K562 (cell line): Measurements from ENCODE around the gene NABP2. TPM values are rescaled to one million over a fixed set of nuclear protein-coding genes. Genes with fewer than 3 reads are reported as not detected.

Experiments
- BDP1 ChIP-seq: IDR thresholded peaks from 3 replicates; pipeline ENCODE4 v1.6.1; 2011; ENCODE audit not compliant: insufficient read length, insufficient read depth
- BHLHE40 ChIP-seq: IDR thresholded peaks from 2 replicates; pipeline ENCODE4 v1.6.1; 2011; ENCODE audit warnings: low read length, improper control_type of control experiment
- CAMTA2 ChIP-seq: fragments of 250-450 bp; sonication (Bioruptor Pico); conservative IDR thresholded peaks from 2 replicates; pipeline ENCODE4 v1.5.1; 2022
- DNMT1 ChIP-seq: fragments of 450-650 bp; IDR thresholded peaks from 2 replicates; pipeline ENCODE4 v1.6.1; 2016; ENCODE audit warnings: antibody characterized with exemption, mild to moderate bottlenecking
- GATA2 ChIP-seq: sonication (generic); formaldehyde crosslinking; IDR thresholded peaks from 2 replicates; pipeline ENCODE4 v1.4.0; 2020; ENCODE audit warnings: mild to moderate bottlenecking, missing genetic modification reagents
- HCFC1 ChIP-seq: IDR thresholded peaks from 2 replicates; pipeline ENCODE4 v1.6.1; 2012; ENCODE audit warnings: low read depth, low read length, improper control_type of control experiment
- KAT2B ChIP-seq: IDR thresholded peaks from one replicate; pipeline ENCODE4 v1.6.1; 2012; ENCODE audit warnings: low read depth, mild to moderate bottlenecking, control low read depth, inconsistent platforms, low read length, moderate library complexity
- KLF10 ChIP-seq: fragments of 250-450 bp; sonication (Bioruptor Pico); IDR thresholded peaks from 2 replicates; pipeline ENCODE4 v1.6.1; 2021; ENCODE audit warnings: matching md5 sums
- MTA1 ChIP-seq: fragments of 450-650 bp; IDR thresholded peaks from 2 replicates; pipeline ENCODE4 v1.6.1; 2017; ENCODE audit warnings: borderline replicate concordance
- NCOA4 ChIP-seq: fragments of 450-650 bp; IDR thresholded peaks from 2 replicates; pipeline ENCODE4 v1.6.1; 2018; ENCODE audit warnings: mild to moderate bottlenecking; ENCODE audit not compliant: partially characterized antibody
- NELFE ChIP-seq: IDR thresholded peaks from 2 replicates; pipeline ENCODE4 v1.6.1; 2011; ENCODE audit warnings: mild to moderate bottlenecking; ENCODE audit not compliant: insufficient read depth, insufficient read length
- NFATC3 ChIP-seq: fragments of 450-650 bp; IDR thresholded peaks from 2 replicates; pipeline ENCODE4 v1.6.1; 2017; ENCODE audit warnings: mild to moderate bottlenecking
- PHF20 ChIP-seq: fragments of 450-650 bp; IDR thresholded peaks from 2 replicates; pipeline ENCODE4 v1.6.1; 2018; ENCODE audit not compliant: partially characterized antibody
- PYGO2 ChIP-seq: fragments of 450-650 bp; IDR thresholded peaks from 2 replicates; pipeline ENCODE4 v1.6.1; 2016; ENCODE audit warnings: mild to moderate bottlenecking, missing genetic modification characterization, moderate library complexity, missing compliant biosample characterization
- SP2 ChIP-seq: IDR thresholded peaks from 2 replicates; pipeline ENCODE4 v1.6.1; 2011; ENCODE audit warnings: mild to moderate bottlenecking, low read depth, low read length, moderate library complexity; ENCODE audit not compliant: poor library complexity, severe bottlenecking; ENCODE audit errors: extremely low read depth
- ZBTB8A ChIP-seq: fragments of 450-650 bp; IDR thresholded peaks from 2 replicates; pipeline ENCODE4 v1.6.1; 2018; ENCODE audit warnings: mild to moderate bottlenecking, moderate library complexity; ENCODE audit not compliant: partially characterized antibody
- ZC3H11A ChIP-seq: IDR thresholded peaks from 2 replicates; pipeline ENCODE4 v1.6.1; 2012; ENCODE audit warnings: low read depth, low read length, improper control_type of control experiment
- ZKSCAN8 ChIP-seq: fragments of 200-800 bp; sonication (Bioruptor generic); IDR thresholded peaks from 2 replicates; pipeline ENCODE4 v1.6.1; 2016; ENCODE audit warnings: missing genetic modification characterization, missing compliant biosample characterization
- ZNF449 ChIP-seq: fragments of 250-450 bp; sonication (Bioruptor Pico); IDR thresholded peaks from 2 replicates; pipeline ENCODE4 v1.8.0; 2022; ENCODE audit warnings: moderate library complexity, mild to moderate bottlenecking, inconsistent platforms
- ZSCAN29 ChIP-seq: fragments of 450-650 bp; IDR thresholded peaks from 2 replicates; pipeline ENCODE4 v1.6.1; 2017
- polyA plus RNA-seq, 8 experiments: library from polyadenylated mRNA; depleted of rRNA in 4 of 8; stranded (reverse) in 5 of 8; unstranded in 3 of 8; fragments of >200 nt; fragmentation: Nextera tagmentation in 2 of 8; fragmentation: Illumina TruSeq in 1 of 8; extraction: Ambion mirVana in 2 of 8; extraction: Trizol in 1 of 8; gene quantifications; 2 replicates each; pipeline versions ENCODE4 v1.2.1 to v1.2.3, GENCODE V29; 2011 to 2014; ENCODE audit warnings: inconsistent platforms in 1 of 8, missing spikeins in 1 of 8
- total RNA-seq, 7 experiments: library from RNA; depleted of rRNA in 6 of 7; stranded (reverse); fragments of >200 nt in 6 of 7; fragmentation: Illumina TruSeq in 2 of 7; extraction: Trizol in 2 of 7; gene quantifications; 2 replicates each; pipeline versions ENCODE4 v1.2.1 to v1.2.3, GENCODE V29; 2011 to 2021; ENCODE audit warnings: low replicate concordance in 1 of 7
- TF ChIP-seq, protein P1 (sequence below): sonication (generic); formaldehyde crosslinking; IDR thresholded peaks from 2 replicates; pipeline ENCODE4 v1.8.0; 2022; ENCODE audit warnings: mild to moderate bottlenecking, missing genetic modification reagents

The NABP2 gene
- total and polyA plus RNA-seq, 9 of the 15 experiments (the other 6 are each of a cell fraction or from before 2014, with no cell fraction given): 11.3 to 60.6 (median 43.5) TPM

GRCh38 chr12:56221757-56222530 lies 2.2 kb upstream of the NABP2 start, which contains the start of gene RNF41 (continued):
- TF ChIP-seq, protein P1, sequence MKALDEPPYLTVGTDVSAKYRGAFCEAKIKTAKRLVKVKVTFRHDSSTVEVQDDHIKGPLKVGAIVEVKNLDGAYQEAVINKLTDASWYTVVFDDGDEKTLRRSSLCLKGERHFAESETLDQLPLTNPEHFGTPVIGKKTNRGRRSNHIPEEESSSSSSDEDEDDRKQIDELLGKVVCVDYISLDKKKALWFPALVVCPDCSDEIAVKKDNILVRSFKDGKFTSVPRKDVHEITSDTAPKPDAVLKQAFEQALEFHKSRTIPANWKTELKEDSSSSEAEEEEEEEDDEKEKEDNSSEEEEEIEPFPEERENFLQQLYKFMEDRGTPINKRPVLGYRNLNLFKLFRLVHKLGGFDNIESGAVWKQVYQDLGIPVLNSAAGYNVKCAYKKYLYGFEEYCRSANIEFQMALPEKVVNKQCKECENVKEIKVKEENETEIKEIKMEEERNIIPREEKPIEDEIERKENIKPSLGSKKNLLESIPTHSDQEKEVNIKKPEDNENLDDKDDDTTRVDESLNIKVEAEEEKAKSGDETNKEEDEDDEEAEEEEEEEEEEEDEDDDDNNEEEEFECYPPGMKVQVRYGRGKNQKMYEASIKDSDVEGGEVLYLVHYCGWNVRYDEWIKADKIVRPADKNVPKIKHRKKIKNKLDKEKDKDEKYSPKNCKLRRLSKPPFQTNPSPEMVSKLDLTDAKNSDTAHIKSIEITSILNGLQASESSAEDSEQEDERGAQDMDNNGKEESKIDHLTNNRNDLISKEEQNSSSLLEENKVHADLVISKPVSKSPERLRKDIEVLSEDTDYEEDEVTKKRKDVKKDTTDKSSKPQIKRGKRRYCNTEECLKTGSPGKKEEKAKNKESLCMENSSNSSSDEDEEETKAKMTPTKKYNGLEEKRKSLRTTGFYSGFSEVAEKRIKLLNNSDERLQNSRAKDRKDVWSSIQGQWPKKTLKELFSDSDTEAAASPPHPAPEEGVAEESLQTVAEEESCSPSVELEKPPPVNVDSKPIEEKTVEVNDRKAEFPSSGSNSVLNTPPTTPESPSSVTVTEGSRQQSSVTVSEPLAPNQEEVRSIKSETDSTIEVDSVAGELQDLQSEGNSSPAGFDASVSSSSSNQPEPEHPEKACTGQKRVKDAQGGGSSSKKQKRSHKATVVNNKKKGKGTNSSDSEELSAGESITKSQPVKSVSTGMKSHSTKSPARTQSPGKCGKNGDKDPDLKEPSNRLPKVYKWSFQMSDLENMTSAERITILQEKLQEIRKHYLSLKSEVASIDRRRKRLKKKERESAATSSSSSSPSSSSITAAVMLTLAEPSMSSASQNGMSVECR (CRISPR knock-in tag): peak; percentile 72
- TF ChIP-seq CAMTA2 (CRISPR knock-in tag) (no peak), BDP1 (no peak), ZC3H11A (no peak), KLF10 (no peak), NCOA4 (no peak), GATA2 (no peak), BHLHE40 (peak; percentile 50), ZBTB8A (no peak), MTA1 (no peak; the same call in 1 of the 2 replicates), DNMT1 (no peak), HCFC1 (peak; percentile 64), ZSCAN29 (peak; percentile 95), PHF20 (peak; percentile 9), ZNF449 (CRISPR knock-in tag) (no peak), KAT2B (no peak), ZKSCAN8 (CRISPR knock-in tag) (no peak), SP2 (peak; percentile 43), NFATC3 (no peak), NELFE (no peak), PYGO2 (no peak)
